ENCODE measurements around the gene NEURL1. TPM values are rescaled to one million over a fixed set of nuclear protein-coding genes. Genes with fewer than 3 reads are reported as not detected.

NEURL1 gene
- total RNA-seq, 2 donors from 2014 or later = 0.37 to 0.38 TPM

DNA sequence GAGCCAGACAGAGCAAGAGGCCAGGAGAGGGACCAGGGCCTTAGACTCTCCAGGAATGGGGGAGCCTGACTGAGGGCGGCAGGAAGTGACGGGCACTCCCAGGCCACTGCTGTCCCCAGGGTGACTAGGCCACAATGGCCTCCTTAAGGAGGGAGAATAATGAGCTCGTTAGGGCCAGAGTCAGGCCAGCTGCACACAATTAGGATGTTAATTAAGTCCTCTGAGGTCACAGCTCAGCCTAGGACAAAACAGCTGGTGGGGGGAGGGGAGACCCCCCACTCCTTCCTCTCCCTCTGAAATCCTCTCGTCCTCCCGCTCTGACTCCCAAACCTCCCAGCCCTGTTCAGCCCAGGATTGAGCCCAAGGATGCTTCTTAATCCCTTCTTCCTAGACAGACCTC, 143.0 kb downstream of the NEURL1 start:
- WGBS, 2 experiments (ENCODE audit: insufficient coverage in 1 of 2, insufficient read length in 1 of 2) = 75 to 80% methylated on average over 2 to 5 of the region's 5 CpGs
- Mint-ChIP-seq H3K4me1 (peaks cover 19% of the 10 kb centered on the region), H3K27ac (peak overlapping the region; percentile 82), H3K36me3 (ENCODE audit: low read depth) (peaks cover 9% of the 10 kb centered on the region), H3K9me3 (no peaks in the 10 kb centered on the region), H3K27me3 (ENCODE audit: insufficient read depth) (no peaks in the 10 kb centered on the region), H3K4me3 (no peak overlapping the region)
- Histone ChIP-seq H3K27me3 (ENCODE audit: control insufficient read depth, insufficient read depth, low read length, poor library complexity, severe bottlenecking) (no peaks in the 10 kb centered on the region), H3K4me1 (ENCODE audit: control insufficient read depth, insufficient read depth, low read length) (no peaks in the 10 kb centered on the region), H3K4me3 (ENCODE audit: low read length) (no peak overlapping the region), H3K27ac (ENCODE audit: low read depth, low read length) (peak overlapping the region; percentile 38), H3K9ac (ENCODE audit: extremely low read depth, low read length, poor library complexity, severe bottlenecking) (no peak overlapping the region), H3K9me3 (ENCODE audit: control insufficient read depth, low read length) (no peaks in the 10 kb centered on the region), H3K36me3 (ENCODE audit: control insufficient read depth, insufficient read depth, low read length) (no peaks in the 10 kb centered on the region)
- TF ChIP-seq CTCF (conservative IDR thresholded peaks at IDR 0.05) = no peak
- DNase-seq = peak; percentile 67

DNA sequence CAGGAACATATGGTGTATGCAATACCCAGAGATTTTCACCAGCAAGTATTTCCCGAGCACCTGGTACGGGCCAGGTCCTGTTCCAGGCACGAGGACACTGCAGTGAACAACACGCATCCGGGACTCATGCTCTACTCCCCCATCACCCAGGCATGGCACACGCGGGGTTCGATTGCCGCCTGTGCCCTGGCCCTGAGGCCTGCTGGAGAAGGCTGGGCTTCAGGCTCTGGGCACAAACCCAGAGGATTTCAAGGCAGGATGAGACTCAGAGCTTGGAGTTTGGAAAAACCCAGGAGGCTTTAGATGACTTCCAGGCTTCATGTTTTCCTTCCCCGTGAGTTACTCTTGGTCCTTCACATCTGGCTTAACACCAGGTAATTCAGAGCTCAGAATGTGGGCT, 143.5 kb downstream of the NEURL1 start:
- no peak overlapping the region for H3K9ac ChIP-seq (ENCODE audit: extremely low read depth, low read length, poor library complexity, severe bottlenecking)

GRCh38 chr10:103637927-103638557, 144.5 kb downstream of the NEURL1 start:
- no peaks in the 10 kb centered on the region for H3K27me3 ChIP-seq (ENCODE audit: control insufficient read depth, insufficient read depth, low read length, poor library complexity, severe bottlenecking)
- H3K9me3 ChIP-seq (ENCODE audit: control insufficient read depth, low read length) = no peaks in the 10 kb centered on the region
- peaks cover 19% of the 10 kb centered on the region for H3K4me1 Mint-ChIP-seq
- TF ChIP-seq CTCF (conservative IDR thresholded peaks at IDR 0.05) = no peak
- H3K4me3 ChIP-seq (ENCODE audit: low read length) = no peak overlapping the region
- H3K36me3 ChIP-seq (ENCODE audit: control insufficient read depth, insufficient read depth, low read length) = no peaks in the 10 kb centered on the region
- no peak overlapping the region for H3K27ac ChIP-seq (ENCODE audit: low read depth, low read length)
- H3K9ac ChIP-seq (ENCODE audit: extremely low read depth, low read length, poor library complexity, severe bottlenecking) = no peak overlapping the region
- H3K36me3 Mint-ChIP-seq (ENCODE audit: low read depth) = peaks cover 4% of the 10 kb centered on the region
- H3K4me1 ChIP-seq (ENCODE audit: control insufficient read depth, insufficient read depth, low read length) = no peaks in the 10 kb centered on the region
- no peak for DNase-seq
- no peaks in the 10 kb centered on the region for H3K27me3 Mint-ChIP-seq (ENCODE audit: insufficient read depth)
- peak overlapping the region; percentile 30 for H3K27ac Mint-ChIP-seq
- 88 to 91% methylated on average over 11 to 19 of the region's 19 CpGs for WGBS, 2 experiments (ENCODE audit: insufficient coverage in 1 of 2, insufficient read length in 1 of 2)
- H3K4me3 Mint-ChIP-seq = no peak overlapping the region
- no peaks in the 10 kb centered on the region for H3K9me3 Mint-ChIP-seq

More for the DNA sequence above, 143.5 kb downstream of the NEURL1 start:
- Mint-ChIP-seq H3K27ac (peak overlapping the region; percentile 82), H3K36me3 (ENCODE audit: low read depth) (peaks cover 7% of the 10 kb centered on the region), H3K27me3 (ENCODE audit: insufficient read depth) (no peaks in the 10 kb centered on the region), H3K4me3 (no peak overlapping the region), H3K9me3 (no peaks in the 10 kb centered on the region), H3K4me1 (peaks cover 19% of the 10 kb centered on the region)
- no peak for TF ChIP-seq CTCF (conservative IDR thresholded peaks at IDR 0.05)
- no peaks in the 10 kb centered on the region for H3K9me3 ChIP-seq (ENCODE audit: control insufficient read depth, low read length)
- no peaks in the 10 kb centered on the region for H3K4me1 ChIP-seq (ENCODE audit: control insufficient read depth, insufficient read depth, low read length)
- H3K27me3 ChIP-seq (ENCODE audit: control insufficient read depth, insufficient read depth, low read length, poor library complexity, severe bottlenecking) = no peaks in the 10 kb centered on the region
- peak overlapping the region; percentile 38 for H3K27ac ChIP-seq (ENCODE audit: low read depth, low read length)
- DNase-seq = no peak
- WGBS, 2 experiments (ENCODE audit: insufficient coverage in 1 of 2, insufficient read length in 1 of 2) = 93 to 95% methylated on average over 10 of the region's 10 CpGs
- H3K4me3 ChIP-seq (ENCODE audit: low read length) = no peak overlapping the region
- no peaks in the 10 kb centered on the region for H3K36me3 ChIP-seq (ENCODE audit: control insufficient read depth, insufficient read depth, low read length)

All from endodermal cell (in vitro differentiated cells).